ENCODE data around the gene LOXHD1. TPM values are rescaled to one million over a fixed set of nuclear protein-coding genes. Genes with fewer than 3 reads are reported as not detected.

Gene LOXHD1
- total and polyA plus RNA-seq, 10 of the 15 experiments (the other 5 are each of a cell fraction or from before 2014, with no cell fraction given), result not detected

DNA sequence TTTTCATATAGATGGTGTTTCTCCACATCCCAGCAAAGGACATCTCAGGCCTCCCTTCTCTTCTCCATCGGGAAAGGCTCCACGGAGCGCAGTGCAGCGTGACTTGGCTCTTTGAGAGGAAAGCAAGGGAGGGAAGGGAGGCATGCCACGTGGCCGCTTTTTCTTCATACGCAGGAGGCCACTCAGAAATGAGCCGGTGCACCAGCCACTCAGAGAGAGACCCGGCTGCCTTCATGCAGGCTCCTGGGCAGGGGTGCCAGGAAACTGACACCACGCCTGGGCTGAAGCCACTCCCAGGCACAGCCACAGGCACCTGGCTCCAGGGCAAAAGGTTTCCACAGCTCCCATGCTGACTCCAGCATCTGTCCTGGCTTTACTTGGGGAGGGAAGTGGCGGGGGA is 11.1 kb upstream of the LOXHD1 start (continued):
- TF ChIP-seq PBX3 (IDR thresholded peaks at IDR 0.05; ENCODE audit: insufficient replicate concordance, low read depth, low read length), result no peak
- no peak for TF ChIP-seq PAX8 (IDR thresholded peaks at IDR 0.05)
- no peak for TF ChIP-seq BACH1 (IDR thresholded peaks at IDR 0.05; ENCODE audit: borderline replicate concordance)
- no peak for TF ChIP-seq RB1 (IDR thresholded peaks at IDR 0.05; ENCODE audit: borderline replicate concordance)
- TF ChIP-seq BRCA1 (IDR thresholded peaks at IDR 0.05; ENCODE audit: low read depth, low read length), result no peak
- no peak for TF ChIP-seq SMC3 (IDR thresholded peaks at IDR 0.05; ENCODE audit: borderline replicate concordance, low read length)
- no peak for TF ChIP-seq MYC (IDR thresholded peaks at IDR 0.05; ENCODE audit: insufficient read depth, insufficient read length, insufficient replicate concordance, low read length, severe bottlenecking)
- TF ChIP-seq SREBF1 (IDR thresholded peaks at IDR 0.05; ENCODE audit: low read length), result no peak
- no peak for TF ChIP-seq KLF5 (IDR thresholded peaks at IDR 0.05; ENCODE audit: partially characterized antibody)
- no peak for TF ChIP-seq MTA2 (IDR thresholded peaks at IDR 0.05; ENCODE audit: low read depth)

DNA sequence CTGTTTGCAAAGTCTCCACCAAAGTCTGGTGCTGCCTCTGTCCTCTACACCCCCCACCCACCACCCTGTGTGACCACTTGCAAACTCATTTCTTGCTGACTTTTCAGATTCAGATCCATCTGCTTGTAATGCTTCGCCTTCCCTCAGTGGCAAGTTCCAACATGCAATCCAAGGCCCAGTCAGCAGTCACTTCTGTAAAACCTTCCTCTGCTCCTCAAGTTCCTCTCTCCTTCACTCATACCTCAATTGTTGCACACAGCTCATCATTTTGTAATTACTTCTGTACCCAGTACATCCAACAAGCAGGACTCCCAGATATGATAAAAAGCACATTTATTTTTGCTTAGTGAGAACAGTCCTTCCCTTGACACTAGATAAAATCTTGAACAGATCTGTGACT is 6.5 kb upstream of the LOXHD1 start:
- Histone ChIP-seq H3K79me2 (ENCODE audit: control insufficient read depth, insufficient read depth, low read length) (no peaks in the 10 kb centered on the region), H3K4me2 (ENCODE audit: control insufficient read depth, insufficient read depth) (no peak overlapping the region), H3K4me1 (ENCODE audit: control insufficient read depth, insufficient read depth, low read length) (no peaks in the 10 kb centered on the region), H4K20me1 (ENCODE audit: control insufficient read depth, insufficient read depth) (no peaks in the 10 kb centered on the region), H3K36me3 (ENCODE audit: control insufficient read depth in 2 of 2, insufficient read depth in 2 of 2, low read length in 1 of 2) (no peaks in the 10 kb centered on the region), H3K4me3 (no peak overlapping the region), H3K27ac (ENCODE audit: control insufficient read depth, insufficient read depth) (no peak overlapping the region), H3K27me3 (replicated peaks in 1 of 2; ENCODE audit: control insufficient read depth in 2 of 2, insufficient read depth in 2 of 2, low read length in 1 of 2) (0 out of 4 replicates have a peak, but pooled peaks cover 0 to 3% of the 10 kb centered on the region in 2 experiments), H3K9me3 (replicated peaks; ENCODE audit: control insufficient read depth, insufficient read depth, low read length) (no peaks in the 10 kb centered on the region), H2AFZ (ENCODE audit: control insufficient read depth, low read depth, low read length) (no peak overlapping the region), H3K9ac (ENCODE audit: control insufficient read depth, insufficient read depth, low read length) (no peak overlapping the region)
- no peak for TF ChIP-seq ZNF24 (IDR thresholded peaks at IDR 0.05)
- no peak for TF ChIP-seq IKZF1 (conservative IDR thresholded peaks at IDR 0.05)
- TF ChIP-seq SIN3A (IDR thresholded peaks at IDR 0.05; ENCODE audit: low read depth, low read length), result no peak
- no peak for TF ChIP-seq BMI1 (IDR thresholded peaks at IDR 0.05; ENCODE audit: borderline replicate concordance)
- no peak for TF ChIP-seq ATF7 (IDR thresholded peaks at IDR 0.05; ENCODE audit: low read depth)
- TF ChIP-seq, protein P1, sequence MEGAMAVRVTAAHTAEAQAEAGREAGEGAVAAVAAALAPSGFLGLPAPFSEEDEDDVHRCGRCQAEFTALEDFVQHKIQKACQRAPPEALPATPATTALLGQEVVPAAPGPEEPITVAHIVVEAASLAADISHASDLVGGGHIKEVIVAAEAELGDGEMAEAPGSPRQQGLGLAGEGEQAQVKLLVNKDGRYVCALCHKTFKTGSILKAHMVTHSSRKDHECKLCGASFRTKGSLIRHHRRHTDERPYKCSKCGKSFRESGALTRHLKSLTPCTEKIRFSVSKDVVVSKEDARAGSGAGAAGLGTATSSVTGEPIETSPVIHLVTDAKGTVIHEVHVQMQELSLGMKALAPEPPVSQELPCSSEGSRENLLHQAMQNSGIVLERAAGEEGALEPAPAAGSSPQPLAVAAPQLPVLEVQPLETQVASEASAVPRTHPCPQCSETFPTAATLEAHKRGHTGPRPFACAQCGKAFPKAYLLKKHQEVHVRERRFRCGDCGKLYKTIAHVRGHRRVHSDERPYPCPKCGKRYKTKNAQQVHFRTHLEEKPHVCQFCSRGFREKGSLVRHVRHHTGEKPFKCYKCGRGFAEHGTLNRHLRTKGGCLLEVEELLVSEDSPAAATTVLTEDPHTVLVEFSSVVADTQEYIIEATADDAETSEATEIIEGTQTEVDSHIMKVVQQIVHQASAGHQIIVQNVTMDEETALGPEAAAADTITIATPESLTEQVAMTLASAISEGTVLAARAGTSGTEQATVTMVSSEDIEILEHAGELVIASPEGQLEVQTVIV (IDR thresholded peaks at IDR 0.05; ENCODE audit: borderline replicate concordance, partially characterized antibody), result no peak
- TF ChIP-seq, protein P2, sequence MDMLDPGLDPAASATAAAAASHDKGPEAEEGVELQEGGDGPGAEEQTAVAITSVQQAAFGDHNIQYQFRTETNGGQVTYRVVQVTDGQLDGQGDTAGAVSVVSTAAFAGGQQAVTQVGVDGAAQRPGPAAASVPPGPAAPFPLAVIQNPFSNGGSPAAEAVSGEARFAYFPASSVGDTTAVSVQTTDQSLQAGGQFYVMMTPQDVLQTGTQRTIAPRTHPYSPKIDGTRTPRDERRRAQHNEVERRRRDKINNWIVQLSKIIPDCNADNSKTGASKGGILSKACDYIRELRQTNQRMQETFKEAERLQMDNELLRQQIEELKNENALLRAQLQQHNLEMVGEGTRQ (IDR thresholded peaks at IDR 0.05; ENCODE audit: borderline replicate concordance, low read depth, low read length), result no peak
- TF ChIP-seq CBX3 (IDR thresholded peaks at IDR 0.05; ENCODE audit: borderline replicate concordance, low read depth), result no peak
- TF ChIP-seq CREB1 (IDR thresholded peaks at IDR 0.05; ENCODE audit: low read depth), result no peak
- TF ChIP-seq FOS (IDR thresholded peaks at IDR 0.05; ENCODE audit: borderline replicate concordance, extremely low read depth, insufficient read length), result no peak
- TF ChIP-seq BRCA1 (IDR thresholded peaks at IDR 0.05; ENCODE audit: low read depth, low read length), result no peak
- in situ Hi-C loops (cut with MboI) (no loop called here), intact Hi-C loops (cut with micrococcal nuclease; ENCODE audit: unreplicated experiment) (no loop called here)
- ChIA-PET POLR2A (no interaction called here), RAD21 (ENCODE audit: unreplicated experiment) (no interaction called here), SMC1A (ENCODE audit: uncharacterized antibody, unreplicated experiment) (no interaction called here), CTCF (no interaction called here)
- FAIRE-seq (no peak), ATAC-seq (no peak), DNase-seq (ENCODE audit: low read depth, low spot score) (no peak)
- BruUV-seq (replicated peaks), result no TSS peak
- 47% methylated on average over 1 of the region's 1 CpG for WGBS (ENCODE audit: insufficient coverage, insufficient replicate concordance, low lambda C conversion rate, missing lambda C conversion rate)

Measured in GM12878 (cell line).